ENCODE results near the gene IL6ST.

IL6ST gene

DNA sequence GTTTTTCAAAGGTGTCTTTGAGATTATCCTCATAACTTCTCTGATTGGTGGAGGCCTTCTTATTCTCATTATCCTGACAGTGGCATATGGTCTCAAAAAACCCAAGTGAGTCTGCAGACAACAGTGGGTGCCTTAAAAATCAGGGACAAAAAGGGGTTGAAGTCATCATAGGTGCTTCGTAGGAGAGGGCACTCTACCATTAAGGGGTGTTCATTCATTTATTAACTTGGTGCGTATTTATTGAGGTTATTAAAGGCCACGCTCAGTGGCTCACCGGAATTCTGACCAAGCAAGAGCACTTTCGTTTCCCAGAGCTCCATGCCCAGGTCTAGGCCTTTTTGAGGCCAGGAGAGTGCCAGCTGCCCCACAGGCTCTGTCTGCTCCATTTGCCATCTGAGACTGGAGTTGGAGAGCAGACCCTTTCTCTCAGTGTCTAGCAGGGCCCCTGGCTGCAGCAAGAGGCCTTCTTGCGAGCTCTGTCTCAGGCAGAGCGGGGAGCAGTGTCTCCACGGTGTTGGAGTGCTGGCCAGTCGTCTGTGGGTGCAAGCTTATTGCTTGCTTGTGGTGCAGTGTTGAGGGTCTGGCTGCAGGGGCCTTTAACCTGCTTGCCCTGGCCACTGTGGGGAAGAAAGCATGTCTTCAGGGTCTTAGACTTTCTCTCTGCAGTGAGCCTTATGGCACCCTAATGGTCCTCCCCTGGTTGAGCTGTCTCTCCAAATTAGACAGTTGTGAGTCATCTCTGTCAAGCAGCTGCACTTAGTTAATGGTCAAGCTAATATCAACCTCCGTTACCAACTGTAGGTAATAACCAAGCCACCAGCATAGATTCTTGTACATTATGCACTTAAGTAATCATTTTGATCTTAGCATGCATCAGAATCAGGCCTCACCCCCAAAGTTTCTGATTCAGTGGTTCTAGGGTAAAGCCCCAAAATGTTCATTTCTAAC, 81.0 kb downstream of the IL6ST start:
- TF ChIP-seq, protein P1, sequence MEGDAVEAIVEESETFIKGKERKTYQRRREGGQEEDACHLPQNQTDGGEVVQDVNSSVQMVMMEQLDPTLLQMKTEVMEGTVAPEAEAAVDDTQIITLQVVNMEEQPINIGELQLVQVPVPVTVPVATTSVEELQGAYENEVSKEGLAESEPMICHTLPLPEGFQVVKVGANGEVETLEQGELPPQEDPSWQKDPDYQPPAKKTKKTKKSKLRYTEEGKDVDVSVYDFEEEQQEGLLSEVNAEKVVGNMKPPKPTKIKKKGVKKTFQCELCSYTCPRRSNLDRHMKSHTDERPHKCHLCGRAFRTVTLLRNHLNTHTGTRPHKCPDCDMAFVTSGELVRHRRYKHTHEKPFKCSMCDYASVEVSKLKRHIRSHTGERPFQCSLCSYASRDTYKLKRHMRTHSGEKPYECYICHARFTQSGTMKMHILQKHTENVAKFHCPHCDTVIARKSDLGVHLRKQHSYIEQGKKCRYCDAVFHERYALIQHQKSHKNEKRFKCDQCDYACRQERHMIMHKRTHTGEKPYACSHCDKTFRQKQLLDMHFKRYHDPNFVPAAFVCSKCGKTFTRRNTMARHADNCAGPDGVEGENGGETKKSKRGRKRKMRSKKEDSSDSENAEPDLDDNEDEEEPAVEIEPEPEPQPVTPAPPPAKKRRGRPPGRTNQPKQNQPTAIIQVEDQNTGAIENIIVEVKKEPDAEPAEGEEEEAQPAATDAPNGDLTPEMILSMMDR (IDR thresholded peaks at IDR 0.05; ENCODE audit: low read depth, low read length), result no peak
- no peak for DNase-seq (ENCODE audit: low read depth in 2 of 2)
- no peak overlapping the region for H3K4me3 ChIP-seq (replicated peaks in 1 of 2; ENCODE audit: low read depth in 2 of 2, low read length in 2 of 2)

DNA sequence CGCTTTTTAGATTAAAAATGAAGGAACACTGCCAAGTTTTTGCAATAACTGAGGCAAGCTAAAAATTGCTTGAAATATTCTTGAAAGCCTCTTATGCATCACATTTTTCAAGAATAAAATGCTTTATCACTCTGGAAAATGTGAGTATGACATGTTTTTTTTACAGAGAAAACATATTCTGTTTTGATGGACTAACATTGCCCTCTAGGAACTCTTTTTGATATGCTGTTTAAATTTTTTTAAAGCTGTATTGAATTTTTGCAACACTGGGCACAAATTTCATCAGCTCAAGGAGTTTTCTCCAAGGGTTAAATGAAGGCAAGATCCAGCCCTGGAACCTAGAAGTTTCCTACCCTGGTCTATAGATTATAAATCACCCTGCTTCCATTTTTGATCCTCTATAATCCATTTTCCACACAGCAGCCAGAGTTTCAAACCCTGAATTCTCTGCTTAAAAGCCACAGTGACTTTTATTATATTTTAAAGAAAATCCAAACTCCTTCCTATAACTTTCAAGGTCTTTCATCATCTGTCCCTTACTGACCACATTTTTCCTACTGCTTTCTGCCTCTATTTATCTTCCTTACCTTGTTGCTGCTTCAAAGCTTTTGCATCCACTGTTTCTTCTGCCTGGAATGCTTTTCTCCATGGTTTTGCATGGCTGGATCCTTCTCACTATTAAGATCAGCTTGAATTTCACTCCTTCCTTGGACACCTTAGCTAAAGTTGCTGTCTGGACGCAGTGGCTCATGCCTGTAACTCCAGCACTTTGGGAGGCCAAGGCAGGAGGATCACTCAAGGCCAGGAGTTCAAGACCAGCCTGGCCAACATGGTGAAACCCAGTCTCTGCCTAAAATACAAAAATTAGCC, 82.7 kb downstream of the IL6ST start:
- no peak overlapping the region for H3K4me3 ChIP-seq (replicated peaks in 1 of 2; ENCODE audit: low read depth in 2 of 2, low read length in 2 of 2)
- peak; percentile 57 to 62 for DNase-seq (ENCODE audit: low read depth in 2 of 2)
- TF ChIP-seq, protein P1 (IDR thresholded peaks at IDR 0.05; ENCODE audit: low read depth, low read length), result no peak

GRCh38 chr5:55908804-55909203, 86.0 kb downstream of the IL6ST start:
- TF ChIP-seq, protein P1 (IDR thresholded peaks at IDR 0.05; ENCODE audit: low read depth, low read length), result no peak
- H3K4me3 ChIP-seq (replicated peaks in 1 of 2; ENCODE audit: low read depth in 2 of 2, low read length in 2 of 2), result no peak overlapping the region
- no peak for DNase-seq (ENCODE audit: low read depth in 2 of 2)

DNA sequence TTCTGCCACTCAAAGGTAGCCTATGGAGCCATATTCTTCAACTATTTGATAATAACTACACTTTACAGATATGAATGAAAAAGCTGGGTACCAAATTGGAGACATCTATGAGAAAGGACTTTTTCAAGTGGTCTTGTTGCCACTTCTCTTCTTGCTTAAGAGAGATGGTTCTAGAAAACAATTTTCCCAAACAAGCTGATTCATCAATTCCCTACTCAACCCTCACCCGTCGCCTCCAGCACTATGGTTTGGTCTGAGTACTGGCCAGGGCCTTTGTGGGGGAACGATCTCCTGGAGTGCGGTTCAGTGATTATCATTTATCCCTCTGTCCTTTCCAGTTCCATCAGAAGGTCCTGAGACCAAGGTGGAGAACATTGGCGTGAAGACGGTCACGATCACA, 86.8 kb downstream of the IL6ST start:
- TF ChIP-seq, protein P1 (IDR thresholded peaks at IDR 0.05; ENCODE audit: low read depth, low read length), result no peak
- H3K4me3 ChIP-seq (replicated peaks in 1 of 2; ENCODE audit: low read depth in 2 of 2, low read length in 2 of 2), result no peak overlapping the region

DNA sequence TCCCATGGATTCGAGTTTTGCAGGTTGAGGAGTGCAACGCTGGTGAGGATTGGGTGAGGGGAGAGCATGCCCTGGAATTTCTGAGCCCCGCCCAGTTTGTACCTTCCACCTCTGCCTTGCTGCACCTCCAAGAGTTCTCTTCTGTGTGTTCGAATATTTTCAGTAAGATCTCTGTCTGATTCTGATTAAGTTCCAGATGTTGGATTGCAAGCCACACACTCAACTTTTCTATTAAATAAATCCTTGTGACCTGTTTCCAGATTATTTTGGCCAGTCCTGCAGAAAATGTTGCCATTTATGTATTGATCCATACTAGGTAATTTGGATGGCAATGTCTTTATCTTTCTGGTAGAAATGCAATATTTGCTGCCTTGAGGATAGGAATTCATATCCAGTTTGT, 89.5 kb downstream of the IL6ST start:
- TF ChIP-seq, protein P1 (IDR thresholded peaks at IDR 0.05; ENCODE audit: low read depth, low read length), result no peak
- H3K4me3 ChIP-seq (replicated peaks in 1 of 2; ENCODE audit: low read depth in 2 of 2, low read length in 2 of 2), result no peak overlapping the region
- no peak for DNase-seq (ENCODE audit: low read depth in 2 of 2)

More for the DNA sequence above, 86.8 kb downstream of the IL6ST start:
- no peak for DNase-seq (ENCODE audit: low read depth in 2 of 2)

DNA sequence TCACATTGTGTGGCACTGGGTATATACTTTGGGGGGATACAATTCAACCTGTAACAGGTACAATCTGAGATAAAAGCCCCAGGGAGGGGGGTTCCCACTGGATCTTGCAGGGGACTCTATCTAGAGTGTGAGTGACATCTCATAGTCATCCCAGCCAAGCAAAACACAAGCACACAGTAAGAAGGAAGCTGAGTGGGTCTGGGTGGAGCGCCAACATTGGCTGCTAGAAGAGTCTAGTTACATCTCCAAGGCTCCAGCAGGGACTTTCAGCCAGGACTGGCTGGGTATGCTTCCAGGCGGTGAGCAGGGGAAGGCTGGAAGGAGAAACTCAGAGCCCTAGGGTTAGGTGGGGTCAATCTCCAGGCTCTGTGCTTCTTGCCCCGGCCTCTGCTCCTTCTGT, 90.6 kb downstream of the IL6ST start:
- no peak overlapping the region for H3K4me3 ChIP-seq (replicated peaks in 1 of 2; ENCODE audit: low read depth in 2 of 2, low read length in 2 of 2)
- TF ChIP-seq, protein P1 (IDR thresholded peaks at IDR 0.05; ENCODE audit: low read depth, low read length), result no peak
- peak; percentile 48 to 65 for DNase-seq (ENCODE audit: low read depth in 2 of 2)
